Lung microvascular endothelial cell (primary cell): ENCODE measurements around the gene KIF16B. TPM values are rescaled to one million over a fixed set of nuclear protein-coding genes. Genes with fewer than 3 reads are reported as not detected.

ENCODE experiments used
- DNase-seq, 2 donors: peaks; one replicate each; pipeline versions ENCODE4 v3.0.0 to v3.0.0-alpha.2; 2010; ENCODE audit warnings: low read depth in 2 of 2
- total RNA-seq: library from RNA; depleted of rRNA; stranded (reverse); fragments of >200 nt; gene quantifications from 2 replicates; pipeline ENCODE4 v1.2.1, GENCODE V29; 2014

Gene KIF16B
- total RNA-seq, 1 donor from 2014 or later = 7.7 TPM

- DNase-seq = no peak
Observed at GRCh38 chr20:16438100-16438499, 135.1 kb downstream of the KIF16B start.

GRCh38 chr20:16437387-16437996 lies 135.8 kb downstream of the KIF16B start:
- DNase-seq = no peak

- peak; percentile 38 to 50 for DNase-seq
Observed at GRCh38 chr20:16434062-16434664, 139.1 kb downstream of the KIF16B start.

DNA sequence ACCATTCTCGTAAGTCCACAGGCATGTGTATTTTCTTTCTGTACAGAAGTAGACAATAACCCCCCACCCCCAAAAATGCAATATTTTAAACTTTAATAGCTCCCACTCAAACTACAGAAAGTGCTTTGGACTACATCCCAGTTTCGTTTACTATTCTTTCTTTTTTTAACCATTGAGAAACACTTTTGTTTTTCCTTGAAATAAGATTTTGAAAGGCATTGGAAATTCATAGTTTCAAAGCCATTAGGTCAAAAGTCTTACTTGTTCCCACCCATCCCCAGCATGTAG lies 140.0 kb downstream of the KIF16B start:
- no peak for DNase-seq

DNA sequence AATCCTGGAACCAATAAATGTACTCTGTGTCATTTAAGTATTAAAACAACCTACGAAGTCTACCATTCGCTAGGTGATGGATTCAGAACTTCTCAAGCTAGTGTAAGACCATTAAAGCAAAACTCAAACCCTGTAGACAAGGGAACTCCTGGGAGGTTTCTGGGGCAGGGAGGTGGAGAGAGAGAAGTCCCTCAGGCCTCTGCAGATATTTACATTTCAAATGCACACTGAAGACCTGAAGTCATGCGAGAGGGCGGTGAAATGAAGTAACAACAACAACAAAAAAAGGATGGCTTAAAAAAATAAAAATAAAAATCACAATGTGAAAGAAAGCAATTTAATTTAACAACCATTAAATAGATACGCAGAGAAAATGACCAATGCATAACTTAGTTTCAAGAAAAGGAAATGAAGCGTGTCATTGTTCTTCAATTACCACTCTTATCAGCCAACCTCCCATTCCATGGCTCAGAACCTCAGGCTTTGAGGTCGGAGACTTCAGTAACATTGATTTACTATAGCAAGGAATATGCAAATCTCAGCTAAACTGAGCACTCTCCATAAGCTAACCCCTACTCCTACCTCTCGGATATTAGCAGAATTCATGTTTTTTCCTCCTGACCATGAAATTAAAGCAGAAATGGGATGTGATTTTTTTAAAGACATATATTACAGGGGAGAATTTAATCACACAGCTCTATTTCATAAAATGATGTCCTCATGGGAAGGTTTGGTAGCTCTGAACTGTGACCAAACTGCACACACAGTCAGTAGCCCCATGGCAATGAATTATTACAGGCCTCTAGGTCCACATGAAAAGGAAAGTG lies 140.6 kb downstream of the KIF16B start:
- DNase-seq = no peak

GRCh38 chr20:16428112-16428511 lies 145.1 kb downstream of the KIF16B start:
- no peak for DNase-seq

GRCh38 chr20:16427571-16427970 lies 145.7 kb downstream of the KIF16B start:
- no peak for DNase-seq

DNA sequence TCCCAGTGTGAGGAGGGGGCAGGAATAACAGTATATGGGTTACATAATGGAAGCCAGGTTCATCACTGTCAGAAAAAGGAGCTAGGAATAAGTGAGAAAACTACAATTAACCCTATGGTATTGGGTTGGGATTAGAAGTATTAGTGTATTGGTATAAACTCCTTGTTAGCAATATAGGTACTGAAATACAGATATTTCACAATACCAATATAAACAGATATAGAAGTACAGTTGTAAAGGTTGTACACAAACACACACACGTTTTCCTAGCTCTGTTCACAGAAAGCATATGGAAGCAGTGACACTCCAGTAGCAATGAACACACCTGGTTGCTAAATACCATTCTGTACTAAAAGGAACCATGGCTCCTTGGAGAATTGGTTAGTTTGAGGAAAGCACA lies 148.5 kb downstream of the KIF16B start:
- DNase-seq = no peak

DNA sequence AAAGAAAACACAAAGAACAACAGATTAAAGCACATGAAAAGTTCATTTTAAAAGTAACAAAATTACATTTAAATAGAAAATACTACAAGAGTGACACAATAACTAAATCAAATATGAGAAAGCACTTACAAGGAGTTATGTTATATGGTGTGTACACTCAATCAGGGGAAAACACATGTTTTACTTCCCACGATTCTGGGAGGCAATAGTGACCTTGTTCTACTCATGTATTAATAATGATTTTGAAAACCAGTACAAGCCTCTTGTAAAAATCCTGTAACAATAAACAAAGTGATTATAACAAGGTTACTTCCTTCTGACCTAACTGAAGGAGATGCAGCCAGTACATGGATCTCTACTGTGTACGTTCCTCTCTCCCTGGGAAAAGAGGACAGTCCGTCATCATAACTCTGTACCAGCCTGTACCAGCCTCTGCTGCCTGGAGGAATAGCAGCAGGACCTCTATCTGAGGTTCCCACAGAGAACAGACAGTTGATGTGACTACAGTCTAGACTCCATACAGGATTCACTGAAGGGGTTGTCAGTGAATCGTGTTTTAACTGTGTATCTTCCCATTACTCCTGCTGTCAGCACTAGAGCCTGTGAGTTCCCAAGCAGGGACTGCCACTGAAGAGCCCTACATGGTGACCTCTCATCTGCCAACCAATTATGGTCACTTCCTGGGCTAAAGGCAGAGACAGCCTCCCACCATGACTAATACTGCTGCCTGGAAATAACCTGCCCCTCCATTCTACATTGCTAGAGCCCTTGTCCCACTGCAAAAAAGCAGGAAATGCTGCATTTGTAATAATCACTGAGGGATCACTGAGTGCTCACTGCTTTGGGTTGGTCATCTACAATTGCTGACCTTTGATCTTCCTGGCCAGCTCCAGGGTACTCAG lies 149.7 kb downstream of the KIF16B start:
- peak in 1 of 2 donors; percentile 39 for DNase-seq

DNA sequence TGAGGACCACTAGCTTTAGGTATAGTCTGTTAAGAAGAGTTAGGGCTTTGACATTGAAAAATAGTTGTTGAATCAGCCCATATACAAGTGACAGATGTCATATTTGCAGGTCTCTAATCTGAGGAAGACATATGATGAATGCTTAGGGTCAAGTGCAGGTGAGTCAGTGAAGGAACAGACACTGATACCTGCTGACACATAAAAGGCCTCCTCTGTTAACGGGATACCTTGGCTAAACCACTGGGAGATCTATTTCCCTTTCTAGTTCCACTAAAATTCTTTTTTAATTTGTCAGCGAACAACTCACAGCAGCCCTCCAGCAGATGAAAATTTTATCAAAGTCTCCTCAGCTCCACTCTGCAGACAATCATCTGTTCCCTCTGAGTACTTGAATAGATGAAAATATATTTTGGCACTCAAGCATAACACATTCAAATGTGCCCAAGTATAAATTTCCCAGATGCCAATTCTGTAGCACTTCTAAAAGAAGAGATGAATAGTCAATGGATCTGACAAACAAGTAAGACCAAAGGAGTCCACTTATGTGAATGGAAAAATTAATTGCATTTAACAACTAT lies 154.0 kb downstream of the KIF16B start:
- DNase-seq = no peak

- DNase-seq = no peak
Observed at GRCh38 chr20:16418616-16419015, 154.6 kb downstream of the KIF16B start.

DNA sequence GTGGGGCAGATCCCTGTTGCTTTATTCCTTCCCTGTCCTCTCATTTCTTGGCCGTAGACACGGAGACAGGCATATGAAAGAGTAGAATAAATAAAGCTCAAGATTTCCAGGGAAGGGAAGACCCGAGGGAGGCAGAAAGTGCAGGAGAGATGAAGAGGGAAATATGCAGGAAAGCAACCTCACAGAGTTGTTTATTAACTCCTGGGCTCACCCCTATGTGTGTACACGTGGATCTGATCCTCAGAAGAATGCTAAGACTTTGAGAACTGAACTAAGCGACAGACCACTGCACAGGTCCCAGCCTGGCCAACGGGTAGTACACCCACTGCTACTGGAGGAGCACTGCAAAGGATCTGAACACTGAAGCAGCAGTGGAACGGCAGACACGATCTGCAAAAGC lies 156.2 kb downstream of the KIF16B start:
- no peak for DNase-seq

GRCh38 chr20:16415071-16416053 lies 157.9 kb downstream of the KIF16B start:
- DNase-seq = peak in 1 of 2 donors; percentile 8

- DNase-seq = no peak
Observed at GRCh38 chr20:16412906-16413305, 160.3 kb downstream of the KIF16B start.

DNA sequence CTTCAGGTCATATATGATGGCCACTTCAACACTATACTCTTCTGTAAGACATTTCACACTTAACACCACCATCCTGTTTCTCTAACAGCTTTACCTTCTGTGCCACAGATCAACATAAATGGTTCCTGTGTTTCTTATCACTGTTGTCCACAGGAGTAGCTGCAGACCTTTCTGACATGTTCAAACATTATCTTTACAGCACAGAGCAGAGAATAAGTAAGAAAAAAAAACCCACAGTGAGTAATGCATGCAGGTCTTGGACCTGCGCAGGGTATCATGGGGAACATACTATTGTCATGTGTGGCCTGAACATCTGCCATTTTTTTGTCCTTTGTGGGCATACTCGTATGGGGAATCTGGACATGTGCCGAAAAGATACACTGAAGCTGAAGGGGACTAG lies 161.9 kb downstream of the KIF16B start:
- DNase-seq = no peak

DNA sequence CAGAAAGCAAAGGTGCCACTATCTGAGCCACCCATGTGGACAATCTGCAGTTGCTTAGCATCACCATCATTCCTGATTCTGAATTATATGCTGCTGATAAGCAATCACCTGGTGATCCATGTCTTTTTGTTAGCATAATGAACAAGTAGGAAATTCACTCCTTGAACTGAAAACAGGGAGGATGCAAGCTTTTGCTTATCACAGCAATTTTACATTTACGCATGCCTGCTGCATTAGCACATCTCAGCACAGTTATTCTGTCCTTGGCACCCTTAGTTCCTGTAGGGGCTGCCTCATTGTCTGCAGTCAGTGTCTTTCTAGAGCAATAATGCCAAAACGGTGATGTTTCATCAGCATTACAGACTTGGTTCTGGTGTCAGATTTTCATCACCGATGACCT lies 162.6 kb downstream of the KIF16B start:
- no peak for DNase-seq

DNA sequence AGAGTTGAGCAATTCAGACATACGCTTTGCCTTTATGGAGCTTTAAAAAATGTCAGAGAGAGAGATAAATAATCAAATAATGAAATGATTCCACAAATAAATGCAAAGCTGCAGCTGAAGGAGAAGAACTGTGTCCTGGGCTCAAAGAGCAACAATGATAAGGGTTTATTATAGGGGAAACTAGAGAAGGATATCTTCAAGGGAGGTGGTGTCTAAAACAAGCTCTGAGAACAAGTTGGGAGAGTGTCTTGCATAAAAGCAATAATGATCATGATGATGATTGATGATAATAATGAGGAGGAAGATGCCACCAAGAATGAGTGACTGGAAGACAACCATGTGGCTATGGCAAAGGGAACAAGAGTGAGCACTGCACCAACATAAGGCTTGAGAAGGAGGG lies 164.3 kb downstream of the KIF16B start:
- DNase-seq = no peak

- DNase-seq = no peak
Observed at GRCh38 chr20:16407251-16408067, 165.8 kb downstream of the KIF16B start.

DNA sequence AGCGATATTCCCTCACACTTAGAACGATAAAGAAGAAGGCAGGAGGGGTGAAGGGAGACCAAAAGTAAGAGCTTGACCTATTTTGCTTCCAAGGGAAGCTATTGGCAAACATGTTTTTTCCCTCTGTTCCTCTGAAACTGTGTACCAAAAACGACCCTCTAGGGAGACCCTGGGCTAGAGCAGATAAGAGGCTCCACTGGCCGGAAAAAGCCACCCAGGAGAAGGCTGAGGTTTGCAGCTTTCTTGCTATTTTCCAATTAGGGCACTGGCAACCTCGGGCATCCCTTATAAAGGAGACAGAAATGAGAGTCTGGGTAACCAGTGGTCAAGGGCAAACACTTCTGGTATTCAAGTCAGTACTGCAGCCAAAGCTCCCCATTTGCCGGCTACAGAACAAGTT lies 168.0 kb downstream of the KIF16B start:
- DNase-seq = no peak
